HG03025 (cell line): ENCODE results near the gene BDKRB2.
"Not testable (repeated sequence)": the region's sequence is repeated elsewhere in the genome, so short reads cannot be mapped to it uniquely, and the experiment has no call there.

Experiments
- ATAC-seq: cut with Tn5 transposase; IDR thresholded peaks from one replicate; pipeline ENCODE4 v1.9.1; 2021; ENCODE audit warnings: mild to moderate bottlenecking, moderate library complexity; ENCODE audit not compliant: unreplicated experiment, low FRiP score

Gene BDKRB2

DNA sequence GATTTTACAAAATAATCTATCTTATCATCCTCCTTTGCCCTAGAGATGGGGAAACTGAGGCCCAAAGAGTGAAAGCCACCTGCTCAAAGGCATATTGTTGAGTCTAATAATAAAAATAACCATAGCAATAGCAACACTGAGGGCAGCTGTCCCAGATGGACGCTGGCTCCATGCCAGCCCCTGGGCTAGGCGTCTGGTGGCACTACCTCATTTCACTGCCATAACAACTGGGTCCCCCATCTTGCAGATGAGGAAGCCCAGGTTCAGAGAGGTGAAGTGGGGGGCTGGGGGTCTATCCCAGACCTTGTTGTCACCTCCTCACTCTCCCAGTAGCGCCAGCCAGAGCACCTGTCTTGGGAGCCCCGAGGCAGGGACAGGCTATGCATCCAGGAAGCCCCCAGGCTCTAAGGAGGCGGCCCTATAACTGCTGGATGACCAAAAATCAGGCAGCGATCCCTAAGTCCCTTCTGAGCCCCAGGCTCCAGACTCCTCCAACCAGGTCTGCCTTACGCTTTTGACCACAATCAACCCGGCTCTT is 12.8 kb downstream of the BDKRB2 start:
- ATAC-seq, result no peak

DNA sequence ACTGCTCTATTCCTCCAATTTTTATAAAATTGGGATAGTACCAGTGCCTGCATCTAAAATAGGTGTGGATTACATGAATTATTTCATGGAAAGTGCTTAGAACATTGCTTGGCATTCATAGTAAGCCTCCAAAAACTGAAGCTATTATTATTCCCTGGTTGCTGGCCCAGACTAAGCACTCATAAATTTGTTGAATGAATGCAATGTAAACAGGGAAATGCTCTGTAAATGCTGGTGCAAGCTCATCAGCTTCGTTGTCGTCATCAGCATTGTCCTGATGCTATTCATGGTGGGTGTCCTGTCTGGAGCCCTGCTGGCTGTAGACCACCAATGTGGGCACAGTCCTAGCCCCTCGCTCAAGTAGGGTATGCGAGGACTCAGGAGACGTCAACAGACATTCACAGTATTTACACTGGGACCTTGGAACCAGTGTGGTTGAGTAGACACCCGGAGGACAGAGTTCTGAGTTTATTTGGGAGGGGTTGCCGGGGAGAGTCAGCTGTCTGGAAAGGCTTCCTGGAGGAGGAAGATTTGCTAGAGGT is 16.5 kb downstream of the BDKRB2 start:
- ATAC-seq, result no peak

DNA sequence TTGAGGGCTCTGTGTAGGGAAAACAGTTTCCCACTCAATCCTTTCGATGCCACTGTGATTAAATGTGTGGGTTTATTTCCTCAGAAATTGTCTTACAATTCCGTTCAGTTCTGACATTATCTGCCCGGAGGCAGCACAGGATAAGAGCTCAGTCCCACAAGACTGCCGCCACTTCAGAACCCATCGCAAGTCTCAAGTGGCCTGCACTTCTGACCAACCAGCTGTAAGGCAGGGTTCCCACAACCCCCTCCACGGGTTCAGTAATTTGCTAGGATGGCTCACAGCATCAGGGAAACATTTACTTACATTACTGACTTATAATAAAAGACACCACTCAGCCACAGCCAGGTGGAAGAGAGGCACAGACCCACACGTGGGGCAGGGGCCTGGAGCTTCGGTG is 17.2 kb downstream of the BDKRB2 start:
- ATAC-seq, result no peak

DNA sequence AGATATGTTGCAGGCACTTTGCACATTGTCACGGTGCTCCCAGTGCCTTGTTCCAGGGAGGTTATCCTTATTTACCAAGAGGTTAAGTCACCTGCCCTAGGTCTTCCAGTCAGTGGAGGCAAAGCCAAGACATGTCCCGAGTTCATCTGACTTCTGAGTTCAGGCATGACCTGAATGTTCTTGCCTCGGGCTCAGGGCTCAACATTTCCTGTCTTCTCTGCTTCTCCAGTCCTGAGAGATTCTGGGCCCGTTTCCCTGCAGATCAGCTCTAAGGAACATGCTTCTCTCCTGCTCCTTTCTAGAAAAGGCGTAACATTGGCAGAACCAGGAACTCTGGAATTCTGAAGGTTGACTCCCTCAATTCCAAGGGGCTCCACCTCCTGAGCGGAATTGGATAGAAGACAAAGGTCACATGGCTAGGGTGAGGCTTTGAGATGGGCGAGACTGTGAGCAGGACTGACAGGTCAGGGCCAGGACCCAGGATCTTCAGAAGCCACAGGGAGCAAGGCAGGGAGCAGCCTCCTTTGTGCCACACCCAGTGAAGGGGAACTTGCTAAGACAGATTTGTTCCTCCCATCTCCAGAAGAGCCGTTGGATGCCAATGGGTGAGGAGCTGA is 19.9 kb downstream of the BDKRB2 start:
- no peak for ATAC-seq

DNA sequence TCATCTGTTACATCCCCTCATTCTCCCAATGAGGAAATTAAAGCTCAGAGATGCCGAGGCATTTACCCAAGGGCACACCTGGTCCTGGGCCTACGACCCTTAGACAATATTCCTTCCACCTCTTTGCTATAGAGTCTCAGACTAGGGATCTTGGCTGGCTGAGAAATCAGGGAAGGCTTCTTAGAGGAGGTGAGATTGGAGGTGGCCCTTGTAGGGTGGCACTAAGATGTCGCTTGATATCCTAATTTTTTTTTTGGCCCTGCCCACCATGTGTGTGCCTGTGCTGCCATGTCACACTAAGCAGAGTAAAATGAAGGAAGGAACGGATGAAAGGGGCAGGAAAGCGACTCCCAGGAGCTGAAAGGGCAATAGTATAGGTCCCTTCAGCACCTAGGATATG is 20.6 kb downstream of the BDKRB2 start:
- no peak for ATAC-seq

DNA sequence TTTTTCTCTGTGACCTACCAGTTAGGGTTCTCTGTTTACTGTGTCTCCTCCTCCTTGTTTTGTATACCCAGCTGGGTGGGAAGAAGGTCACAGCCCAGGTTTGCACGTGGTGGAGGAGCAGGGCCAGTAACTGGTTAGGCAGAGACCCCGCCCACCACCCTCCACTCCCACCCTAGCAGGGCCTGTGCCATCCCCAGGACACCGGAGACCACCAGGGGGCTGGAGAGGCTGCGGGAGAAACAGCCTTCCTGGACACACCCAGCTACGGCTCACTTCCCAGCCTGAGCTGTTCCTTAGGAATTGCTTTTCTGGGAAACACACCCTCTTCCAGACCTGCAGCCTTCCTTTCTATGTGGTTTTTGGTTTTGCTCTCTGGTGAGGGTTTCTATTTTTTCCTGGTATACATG is 21.1 kb downstream of the BDKRB2 start:
- ATAC-seq, result no peak

DNA sequence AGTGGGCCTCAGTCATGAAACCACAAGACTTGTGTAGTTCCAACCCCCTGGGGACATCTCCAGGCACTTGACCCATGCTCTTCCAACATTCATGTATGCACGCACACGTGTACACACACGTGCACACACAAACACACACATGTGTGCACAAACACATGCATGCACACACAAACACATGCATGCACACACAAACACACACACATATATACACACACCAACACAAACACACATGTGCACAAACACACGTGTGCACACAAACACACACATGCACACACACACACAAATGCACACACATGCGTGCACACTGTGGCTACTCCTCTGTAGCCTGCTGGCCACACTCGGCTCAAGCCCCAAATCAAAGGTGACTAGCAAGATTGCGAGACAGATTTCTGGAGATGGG is 22.8 kb downstream of the BDKRB2 start:
- no peak for ATAC-seq

DNA sequence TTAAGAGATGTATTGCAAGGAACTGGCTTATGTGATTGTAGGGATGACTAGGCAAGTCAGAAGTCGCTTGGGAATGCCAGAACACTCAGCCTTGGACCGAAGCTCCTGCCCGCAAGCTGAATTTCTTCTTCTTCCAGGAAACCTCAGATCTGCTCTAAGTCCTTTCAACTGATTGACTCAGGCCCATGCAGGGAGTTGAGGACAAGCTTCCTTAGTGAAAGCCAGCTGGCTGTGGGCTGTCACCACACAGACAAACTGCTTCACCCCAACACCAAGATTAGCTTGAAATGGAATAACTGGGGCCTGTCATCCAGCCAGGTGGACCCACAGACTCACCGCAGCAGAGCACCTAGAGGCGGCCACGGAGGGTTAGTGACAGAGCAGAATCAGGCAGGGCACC is 24.7 kb downstream of the BDKRB2 start:
- no peak for ATAC-seq

DNA sequence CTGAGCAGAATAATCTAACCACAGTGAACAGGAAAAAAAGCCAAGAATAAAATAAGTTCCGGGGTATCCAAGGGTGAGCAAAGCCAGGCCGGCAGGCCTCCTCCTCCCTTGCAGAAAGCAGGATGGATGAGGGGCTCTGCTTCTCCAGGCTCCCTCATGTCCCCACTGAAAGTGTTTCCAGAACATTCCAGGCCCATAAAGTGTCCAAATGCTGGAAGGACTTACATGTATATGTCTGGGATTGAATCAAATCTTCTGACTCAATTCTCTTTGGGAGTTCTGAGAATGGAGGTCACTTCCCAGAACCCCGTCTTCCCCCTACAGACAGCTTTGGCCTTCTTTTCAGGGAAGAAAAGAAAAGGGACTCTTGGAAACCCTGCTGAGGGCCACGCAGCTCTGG is 26.4 kb downstream of the BDKRB2 start:
- ATAC-seq, result no peak

DNA sequence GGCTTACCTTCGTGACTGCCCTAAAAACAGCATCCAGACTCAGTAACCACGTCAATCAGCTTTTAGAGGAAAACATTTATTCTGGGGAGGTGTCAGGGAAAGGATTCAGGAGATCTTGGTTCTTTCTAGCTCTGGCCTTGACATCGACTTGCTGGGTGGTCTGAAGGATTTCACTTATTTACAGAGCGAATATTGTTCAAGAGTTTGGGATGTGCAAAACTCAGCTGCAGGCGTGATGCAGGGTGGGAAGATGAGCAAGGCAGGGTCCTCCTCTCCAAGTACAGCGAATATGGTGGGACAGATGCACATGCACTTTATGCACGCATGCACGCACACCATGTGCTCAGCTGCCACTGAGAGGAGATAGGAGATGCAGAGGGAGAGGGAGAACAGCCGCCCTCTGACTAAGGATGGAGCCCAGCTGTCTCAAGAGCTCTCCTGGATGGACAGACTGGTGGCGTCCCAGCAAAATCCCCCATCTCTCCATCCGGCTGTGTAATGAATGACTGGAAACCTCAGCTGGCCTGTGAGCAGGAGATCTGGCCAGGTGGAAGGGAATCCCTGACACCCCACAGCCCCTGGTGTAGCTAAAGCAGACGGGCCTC is 27.0 kb downstream of the BDKRB2 start:
- ATAC-seq, result no peak

DNA sequence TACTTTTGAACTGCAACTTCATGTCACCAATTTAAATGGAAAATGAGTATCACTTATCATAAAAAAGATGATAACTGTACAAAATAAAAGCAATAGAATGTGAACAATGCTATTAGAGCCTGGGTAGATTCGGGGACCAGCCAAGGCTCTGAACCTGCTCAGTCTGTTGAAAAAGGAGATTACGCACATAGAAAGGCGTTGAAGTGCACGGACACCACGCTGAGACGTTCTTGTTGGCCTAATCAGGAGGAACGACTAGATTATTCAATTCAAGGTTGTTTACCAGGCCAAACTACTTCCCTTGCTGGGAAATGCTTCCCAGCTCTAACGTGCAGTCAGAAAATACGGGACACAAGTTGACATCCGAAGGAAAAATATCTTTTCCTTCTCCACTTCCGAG is 27.9 kb downstream of the BDKRB2 start:
- ATAC-seq, result no peak

DNA sequence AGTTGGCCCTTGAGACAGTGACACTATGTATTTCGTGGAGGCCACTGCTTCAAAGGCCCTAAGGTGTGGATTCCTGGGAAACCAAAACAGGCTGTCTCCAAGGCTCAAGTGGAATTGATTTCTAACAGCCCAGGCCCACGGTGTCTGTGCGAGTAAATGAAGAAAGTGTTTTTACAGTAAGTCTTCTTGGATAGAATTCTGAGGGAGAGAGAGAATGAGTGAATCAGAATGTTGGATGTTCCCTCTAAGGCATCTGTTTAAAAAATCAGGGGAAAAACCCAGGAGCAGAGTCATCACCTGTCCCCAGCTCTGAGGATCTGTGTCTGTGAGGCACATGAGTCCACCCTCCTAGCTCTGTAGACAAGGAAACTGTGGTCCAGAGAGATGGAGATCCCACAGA is 29.0 kb downstream of the BDKRB2 start:
- no peak for ATAC-seq

DNA sequence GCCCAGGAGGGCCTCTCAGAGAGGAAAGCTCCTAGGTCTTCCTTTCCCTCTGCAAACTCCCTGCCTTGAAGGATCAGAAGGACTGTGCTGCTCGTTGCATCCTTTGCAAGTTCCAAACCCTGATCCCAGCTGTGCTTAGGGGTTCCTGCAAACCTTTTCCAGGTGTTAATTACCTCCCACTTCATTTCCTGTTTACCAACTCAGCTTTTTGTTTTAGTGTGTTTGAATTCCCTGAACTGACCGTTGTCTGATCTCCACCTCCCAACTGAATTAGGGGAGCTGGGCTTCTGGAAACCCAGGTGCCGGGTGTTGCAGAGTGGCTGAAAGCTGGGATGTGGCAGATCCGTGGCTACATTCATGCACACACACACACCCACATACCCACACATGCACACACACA is 30.8 kb downstream of the BDKRB2 start:
- no peak for ATAC-seq

DNA sequence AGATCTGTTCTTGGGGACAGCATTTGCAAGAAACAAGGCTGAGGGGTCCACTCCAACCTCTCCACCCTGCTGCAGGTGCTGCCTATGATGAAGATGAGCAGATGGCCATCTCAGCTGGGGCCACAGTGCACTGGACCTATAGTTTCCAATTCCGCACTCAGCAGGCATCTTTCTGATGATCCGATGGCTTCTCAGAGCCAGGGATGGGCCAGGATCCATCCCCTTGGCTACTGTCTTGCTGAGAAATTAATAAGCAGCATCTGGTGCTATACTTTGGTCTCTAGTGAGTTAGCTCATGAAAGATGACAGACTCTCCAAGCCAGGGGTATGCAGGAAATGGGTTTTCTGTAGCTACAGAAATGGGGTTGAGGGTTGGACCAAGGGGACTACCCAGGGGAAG is 33.0 kb downstream of the BDKRB2 start:
- no peak for ATAC-seq

DNA sequence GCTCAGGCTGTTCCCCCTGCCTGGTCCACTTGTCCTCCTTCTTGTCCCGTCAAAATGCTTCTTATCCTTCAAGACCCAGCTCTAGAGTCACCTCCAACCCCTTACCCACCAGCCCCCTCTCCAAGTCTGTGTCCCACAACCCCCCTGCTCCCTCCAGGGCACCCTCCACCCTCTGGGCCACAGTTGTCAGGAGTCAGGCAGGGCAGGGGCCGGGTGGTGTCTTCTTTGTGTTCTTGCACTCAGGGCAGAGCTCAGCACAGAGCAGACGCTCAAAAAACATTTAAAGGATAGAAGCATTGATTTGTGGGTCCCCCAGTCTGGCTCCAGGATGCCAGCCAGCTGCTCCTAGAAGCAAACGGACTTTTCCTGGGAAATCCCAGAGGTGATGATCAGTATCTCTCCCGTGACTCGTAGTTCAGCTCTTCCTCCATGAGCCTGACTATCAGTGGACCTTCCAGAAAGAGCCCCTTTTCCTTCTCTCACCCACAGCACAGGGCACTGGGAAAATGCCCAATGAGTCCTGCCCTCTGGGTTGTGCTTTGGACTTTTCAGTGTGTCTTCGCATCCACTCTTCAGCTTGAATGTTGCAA is 34.1 kb downstream of the BDKRB2 start:
- ATAC-seq, result no peak

DNA sequence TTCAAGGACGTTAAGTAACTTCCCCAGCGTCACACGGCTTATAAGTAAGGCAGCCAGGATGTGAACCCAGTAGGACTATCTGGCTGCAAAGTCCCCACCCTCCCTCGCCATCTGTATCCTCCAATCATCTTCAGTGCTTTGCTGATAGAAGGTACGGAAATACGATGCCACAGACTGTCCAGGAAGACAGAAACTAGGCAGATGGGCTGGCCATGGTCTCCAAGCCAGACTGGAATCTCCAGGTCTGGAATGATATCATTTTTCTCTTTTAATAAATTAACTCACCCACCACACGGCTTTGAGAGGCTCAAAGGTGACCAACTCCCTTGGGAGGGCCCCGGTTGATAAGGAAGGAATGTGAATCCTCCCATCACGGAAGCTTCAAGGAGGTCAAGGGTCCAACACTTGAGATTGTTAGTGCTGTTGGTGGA is 35.1 kb downstream of the BDKRB2 start:
- no peak for ATAC-seq

DNA sequence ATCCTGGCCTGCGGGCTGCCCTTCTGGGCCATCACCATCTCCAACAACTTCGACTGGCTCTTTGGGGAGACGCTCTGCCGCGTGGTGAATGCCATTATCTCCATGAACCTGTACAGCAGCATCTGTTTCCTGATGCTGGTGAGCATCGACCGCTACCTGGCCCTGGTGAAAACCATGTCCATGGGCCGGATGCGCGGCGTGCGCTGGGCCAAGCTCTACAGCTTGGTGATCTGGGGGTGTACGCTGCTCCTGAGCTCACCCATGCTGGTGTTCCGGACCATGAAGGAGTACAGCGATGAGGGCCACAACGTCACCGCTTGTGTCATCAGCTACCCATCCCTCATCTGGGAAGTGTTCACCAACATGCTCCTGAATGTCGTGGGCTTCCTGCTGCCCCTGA is 36.0 kb downstream of the BDKRB2 start:
- ATAC-seq, result no peak

DNA sequence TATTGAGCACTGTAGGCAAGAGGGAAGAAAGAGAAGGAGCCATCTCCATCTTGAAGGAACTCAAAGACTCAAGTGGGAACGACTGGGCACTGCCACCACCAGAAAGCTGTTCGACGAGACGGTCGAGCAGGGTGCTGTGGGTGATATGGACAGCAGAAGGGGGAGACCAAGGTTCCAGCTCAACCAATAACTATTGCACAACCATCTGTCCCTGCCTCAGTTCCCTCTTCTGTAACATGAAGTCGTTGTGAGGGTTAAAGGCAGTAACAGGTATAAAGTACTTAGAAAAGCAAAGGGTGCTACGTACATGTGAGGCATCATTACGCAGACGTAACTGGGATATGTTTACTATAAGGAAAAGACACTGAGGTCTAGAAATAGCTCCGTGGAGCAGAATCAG is 37.5 kb downstream of the BDKRB2 start:
- no peak for ATAC-seq

DNA sequence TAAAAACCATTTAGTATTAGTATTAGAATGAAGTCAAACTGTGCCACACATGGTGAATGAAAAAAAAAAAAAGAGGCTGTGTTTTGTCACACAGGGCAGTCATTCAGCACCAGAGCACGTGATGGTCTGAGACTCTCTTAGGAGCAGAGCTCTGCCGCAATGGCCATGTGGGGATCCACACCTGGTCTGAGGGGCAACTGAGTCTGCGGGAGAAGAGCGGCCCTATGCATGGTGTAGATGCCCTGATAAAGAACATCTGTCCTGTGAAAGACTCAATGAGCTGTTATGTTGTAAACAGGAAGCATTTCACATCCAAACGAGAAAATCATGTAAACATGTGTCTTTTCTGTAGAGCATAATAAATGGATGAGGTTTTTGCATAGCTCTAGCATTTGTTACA is 39.1 kb downstream of the BDKRB2 start:
- ATAC-seq, result no peak

DNA sequence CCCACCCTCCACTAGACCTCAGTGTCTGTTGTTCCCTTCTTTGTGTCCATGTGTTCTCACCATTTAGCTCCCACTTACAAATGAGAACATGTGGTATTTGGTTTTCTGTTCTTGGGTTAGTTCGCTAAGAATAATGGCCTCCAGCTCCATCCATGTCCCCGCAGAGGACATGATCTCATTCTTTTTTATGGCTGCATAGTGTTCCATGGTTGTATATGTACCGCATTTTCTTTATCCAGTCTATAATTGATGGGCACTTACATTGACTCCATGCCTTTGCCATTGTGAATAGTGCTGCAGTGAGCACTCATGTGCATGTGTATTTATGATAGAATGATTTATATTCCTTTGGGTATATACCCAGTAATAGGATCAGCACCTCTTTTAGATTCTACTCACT is 40.4 kb downstream of the BDKRB2 start:
- not testable (repeated sequence) for ATAC-seq

DNA sequence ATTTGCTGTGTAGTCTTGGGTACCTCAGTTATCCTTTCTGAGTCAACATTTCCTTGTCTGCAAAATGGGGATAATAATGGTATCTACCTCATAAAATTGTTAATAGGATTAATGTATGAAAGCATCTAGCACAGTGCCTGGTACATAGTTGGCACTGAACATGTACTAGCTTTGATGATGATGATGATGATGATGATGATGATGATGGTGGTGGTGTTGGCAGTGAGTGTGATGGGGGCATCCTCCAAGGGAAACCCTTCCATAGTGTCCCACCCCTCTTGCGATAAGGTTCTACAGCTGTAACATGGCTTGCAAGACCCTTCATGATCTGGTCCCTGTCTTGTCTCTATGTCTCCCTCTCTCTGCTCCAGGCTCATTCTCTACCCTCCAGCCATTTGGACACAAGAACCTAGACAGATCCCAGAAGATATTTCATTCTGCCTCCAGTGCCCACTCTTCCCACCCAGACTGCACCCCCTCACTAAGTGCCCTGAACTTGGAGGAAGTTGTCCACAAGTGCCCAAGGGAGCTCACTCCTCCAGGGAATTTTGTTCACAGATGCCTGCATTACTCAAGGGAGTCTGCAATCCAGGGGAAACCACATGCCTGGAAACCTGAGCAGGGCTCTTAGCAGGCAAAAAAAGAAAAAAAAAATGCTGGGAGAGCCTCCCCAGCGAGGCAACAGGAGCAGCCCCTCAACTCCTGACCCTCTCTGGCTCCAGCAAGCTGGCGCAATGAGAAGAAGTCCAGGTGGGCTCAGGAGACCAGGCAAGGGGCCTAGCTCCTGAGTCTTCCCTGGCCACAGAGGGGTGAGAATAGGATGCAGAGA is 41.3 kb downstream of the BDKRB2 start:
- ATAC-seq, result no peak
